ENCODE measurements around the gene PCDHB12.
"Not testable (repeated sequence)": the region's sequence is repeated elsewhere in the genome, so short reads cannot be mapped to it uniquely, and the experiment has no call there.

PCDHB12 gene

DNA sequence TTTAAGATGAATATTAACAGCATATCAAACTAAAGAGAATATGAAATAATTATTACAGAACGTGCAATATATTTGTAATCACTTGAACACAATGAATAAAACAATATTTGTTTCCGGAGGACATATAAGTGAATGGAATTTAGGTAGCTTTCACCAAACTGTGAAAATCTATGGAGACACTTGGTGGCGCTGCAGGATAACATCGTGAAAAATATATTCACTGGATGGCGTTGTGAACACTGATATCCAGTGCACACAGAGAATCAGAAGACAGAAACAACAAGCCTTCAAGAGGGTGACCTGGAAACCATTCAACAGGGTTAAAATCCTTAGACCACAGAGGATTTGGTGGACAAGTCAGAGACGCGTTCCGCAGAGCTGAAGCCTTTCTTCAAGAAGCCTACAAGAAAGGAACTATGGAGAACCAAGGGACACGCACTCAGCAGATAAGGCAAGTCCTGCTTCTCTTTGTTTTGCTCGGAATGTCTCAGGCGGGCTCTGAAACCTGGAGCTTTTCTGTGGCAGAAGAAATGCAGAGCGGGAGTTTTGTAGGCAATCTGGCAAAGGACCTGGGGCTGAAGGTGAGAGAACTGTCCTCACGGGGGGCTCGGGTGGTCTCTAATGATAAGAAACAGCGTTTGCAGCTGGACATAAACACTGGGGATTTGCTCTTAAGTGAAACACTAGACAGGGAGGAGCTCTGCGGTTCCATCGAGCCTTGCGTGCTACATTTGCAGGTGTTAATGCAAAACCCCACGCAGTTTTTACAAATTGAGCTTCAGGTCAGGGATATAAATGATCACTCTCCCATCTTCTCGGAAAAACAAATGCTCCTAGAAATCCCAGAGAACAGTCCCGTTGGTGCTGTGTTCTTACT lies 8.9 kb upstream of the PCDHB12 start, which contains the start of gene PCDHB11:
PCDHB11 (plus strand) TSS at position 269 of the 877 bp plus-strand sequence; CDS start at position 417, 148 bp downstream.
- DNase-seq (ENCODE audit: low read depth), result no peak
- H3K4me3 ChIP-seq (ENCODE audit: control insufficient read depth, low read depth, low read length), result no peak within 1 kb of the TSS
- TF ChIP-seq, protein P1, sequence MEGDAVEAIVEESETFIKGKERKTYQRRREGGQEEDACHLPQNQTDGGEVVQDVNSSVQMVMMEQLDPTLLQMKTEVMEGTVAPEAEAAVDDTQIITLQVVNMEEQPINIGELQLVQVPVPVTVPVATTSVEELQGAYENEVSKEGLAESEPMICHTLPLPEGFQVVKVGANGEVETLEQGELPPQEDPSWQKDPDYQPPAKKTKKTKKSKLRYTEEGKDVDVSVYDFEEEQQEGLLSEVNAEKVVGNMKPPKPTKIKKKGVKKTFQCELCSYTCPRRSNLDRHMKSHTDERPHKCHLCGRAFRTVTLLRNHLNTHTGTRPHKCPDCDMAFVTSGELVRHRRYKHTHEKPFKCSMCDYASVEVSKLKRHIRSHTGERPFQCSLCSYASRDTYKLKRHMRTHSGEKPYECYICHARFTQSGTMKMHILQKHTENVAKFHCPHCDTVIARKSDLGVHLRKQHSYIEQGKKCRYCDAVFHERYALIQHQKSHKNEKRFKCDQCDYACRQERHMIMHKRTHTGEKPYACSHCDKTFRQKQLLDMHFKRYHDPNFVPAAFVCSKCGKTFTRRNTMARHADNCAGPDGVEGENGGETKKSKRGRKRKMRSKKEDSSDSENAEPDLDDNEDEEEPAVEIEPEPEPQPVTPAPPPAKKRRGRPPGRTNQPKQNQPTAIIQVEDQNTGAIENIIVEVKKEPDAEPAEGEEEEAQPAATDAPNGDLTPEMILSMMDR (conservative IDR thresholded peaks at IDR 0.05; ENCODE audit: control insufficient read depth, insufficient read depth, low read depth, low read length), result no peak

DNA sequence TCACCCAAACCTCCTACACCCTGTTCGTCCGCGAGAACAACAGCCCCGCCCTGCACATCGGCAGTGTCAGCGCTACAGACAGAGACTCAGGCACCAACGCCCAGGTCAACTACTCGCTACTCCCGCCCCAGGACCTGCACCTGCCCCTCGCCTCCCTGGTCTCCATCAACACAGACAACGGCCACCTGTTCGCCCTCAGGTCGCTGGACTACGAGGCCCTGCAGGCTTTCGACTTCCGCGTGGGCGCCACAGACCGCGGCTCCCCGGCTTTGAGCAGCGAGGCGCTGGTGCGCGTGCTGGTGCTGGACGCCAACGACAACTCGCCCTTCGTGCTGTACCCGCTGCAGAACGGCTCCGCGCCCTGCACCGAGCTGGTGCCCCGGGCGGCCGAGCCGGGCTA lies 7.4 kb upstream of the PCDHB12 start:
- H3K4me3 ChIP-seq (ENCODE audit: control insufficient read depth, low read depth, low read length); DNase-seq (ENCODE audit: low read depth): not testable (repeated sequence)

DNA sequence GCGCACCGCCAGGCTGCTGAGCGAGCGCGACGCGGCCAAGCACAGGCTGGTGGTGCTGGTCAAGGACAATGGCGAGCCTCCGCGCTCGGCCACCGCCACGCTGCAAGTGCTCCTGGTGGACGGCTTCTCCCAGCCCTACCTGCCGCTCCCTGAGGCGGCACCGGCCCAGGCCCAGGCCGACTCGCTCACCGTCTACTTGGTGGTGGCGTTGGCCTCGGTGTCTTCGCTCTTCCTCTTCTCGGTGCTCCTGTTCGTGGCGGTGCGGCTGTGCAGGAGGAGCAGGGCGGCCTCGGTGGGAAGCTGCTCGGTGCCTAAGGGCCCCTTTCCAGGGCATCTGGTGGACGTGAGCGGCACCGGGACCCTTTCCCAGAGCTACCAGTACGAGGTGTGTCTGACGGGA lies 6.9 kb upstream of the PCDHB12 start:
- not testable (repeated sequence) for H3K4me3 ChIP-seq (ENCODE audit: control insufficient read depth, low read depth, low read length); DNase-seq (ENCODE audit: low read depth)

DNA sequence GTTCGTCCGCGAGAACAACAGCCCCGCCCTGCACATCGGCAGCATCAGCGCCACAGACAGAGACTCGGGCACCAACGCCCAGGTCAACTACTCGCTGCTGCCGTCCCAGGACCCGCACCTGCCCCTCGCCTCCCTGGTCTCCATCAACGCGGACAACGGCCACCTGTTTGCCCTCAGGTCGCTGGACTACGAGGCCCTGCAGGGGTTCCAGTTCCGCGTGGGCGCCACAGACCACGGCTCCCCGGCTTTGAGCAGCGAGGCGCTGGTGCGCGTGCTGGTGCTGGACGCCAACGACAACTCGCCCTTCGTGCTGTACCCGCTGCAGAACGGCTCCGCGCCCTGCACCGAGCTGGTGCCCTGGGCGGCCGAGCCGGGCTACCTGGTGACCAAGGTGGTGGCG lies 1.8 kb downstream of the PCDHB12 start:
- not testable (repeated sequence) for H3K4me3 ChIP-seq (ENCODE audit: control insufficient read depth, low read depth, low read length); DNase-seq (ENCODE audit: low read depth)

DNA sequence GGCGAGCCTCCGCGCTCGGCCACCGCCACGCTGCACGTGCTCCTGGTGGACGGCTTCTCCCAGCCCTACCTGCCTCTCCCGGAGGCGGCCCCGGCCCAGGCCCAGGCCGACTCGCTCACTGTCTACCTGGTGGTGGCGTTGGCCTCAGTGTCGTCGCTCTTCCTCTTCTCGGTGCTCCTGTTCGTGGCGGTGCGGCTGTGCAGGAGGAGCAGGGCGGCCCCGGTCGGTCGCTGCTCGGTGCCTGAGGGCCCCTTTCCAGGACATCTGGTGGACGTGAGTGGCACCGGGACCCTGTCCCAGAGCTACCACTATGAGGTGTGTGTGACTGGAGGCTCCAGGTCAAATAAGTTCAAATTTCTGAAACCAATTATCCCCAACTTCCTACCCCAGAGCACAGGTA lies 2.3 kb downstream of the PCDHB12 start:
- H3K4me3 ChIP-seq (ENCODE audit: control insufficient read depth, low read depth, low read length); DNase-seq (ENCODE audit: low read depth): not testable (repeated sequence)

DNA sequence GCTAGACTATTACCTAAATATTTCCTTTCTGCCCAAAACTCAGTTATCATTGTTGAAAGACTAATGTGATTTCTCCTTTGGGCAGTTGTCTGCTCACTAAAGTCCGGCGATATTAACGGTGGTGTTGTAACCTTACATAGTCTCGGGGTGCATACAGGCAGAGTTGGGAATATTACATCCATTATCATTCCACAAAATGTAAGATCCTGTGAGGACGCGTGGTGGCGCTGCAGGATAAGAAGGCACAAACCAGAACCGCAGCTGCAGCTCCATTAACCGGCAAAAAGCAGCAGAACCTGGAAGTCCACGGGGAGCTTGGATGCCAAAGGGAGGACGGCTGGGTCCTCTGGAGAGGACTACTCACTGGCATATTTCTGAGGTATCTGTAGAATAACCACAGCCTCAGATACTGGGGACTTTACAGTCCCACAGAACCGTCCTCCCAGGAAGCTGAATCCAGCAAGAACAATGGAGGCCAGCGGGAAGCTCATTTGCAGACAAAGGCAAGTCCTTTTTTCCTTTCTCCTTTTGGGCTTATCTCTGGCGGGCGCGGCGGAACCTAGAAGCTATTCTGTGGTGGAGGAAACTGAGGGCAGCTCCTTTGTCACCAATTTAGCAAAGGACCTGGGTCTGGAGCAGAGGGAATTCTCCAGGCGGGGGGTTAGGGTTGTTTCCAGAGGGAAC lies 5.3 kb downstream of the PCDHB12 start, which contains the start of gene PCDHB13:
PCDHB13 (plus strand) TSS at position 264 of the 684 bp plus-strand sequence; CDS start at position 469, 205 bp downstream.
- peak; percentile 15 for DNase-seq (ENCODE audit: low read depth)
- not testable (repeated sequence) for H3K4me3 ChIP-seq (ENCODE audit: control insufficient read depth, low read depth, low read length)

DNA sequence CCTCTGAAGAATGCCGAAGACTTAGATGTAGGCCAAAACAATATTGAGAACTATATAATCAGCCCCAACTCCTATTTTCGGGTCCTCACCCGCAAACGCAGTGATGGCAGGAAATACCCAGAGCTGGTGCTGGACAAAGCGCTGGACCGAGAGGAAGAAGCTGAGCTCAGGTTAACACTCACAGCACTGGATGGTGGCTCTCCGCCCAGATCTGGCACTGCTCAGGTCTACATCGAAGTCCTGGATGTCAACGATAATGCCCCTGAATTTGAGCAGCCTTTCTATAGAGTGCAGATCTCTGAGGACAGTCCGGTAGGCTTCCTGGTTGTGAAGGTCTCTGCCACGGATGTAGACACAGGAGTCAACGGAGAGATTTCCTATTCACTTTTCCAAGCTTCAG lies 6.1 kb downstream of the PCDHB12 start:
- DNase-seq (ENCODE audit: low read depth); H3K4me3 ChIP-seq (ENCODE audit: control insufficient read depth, low read depth, low read length): not testable (repeated sequence)

DNA sequence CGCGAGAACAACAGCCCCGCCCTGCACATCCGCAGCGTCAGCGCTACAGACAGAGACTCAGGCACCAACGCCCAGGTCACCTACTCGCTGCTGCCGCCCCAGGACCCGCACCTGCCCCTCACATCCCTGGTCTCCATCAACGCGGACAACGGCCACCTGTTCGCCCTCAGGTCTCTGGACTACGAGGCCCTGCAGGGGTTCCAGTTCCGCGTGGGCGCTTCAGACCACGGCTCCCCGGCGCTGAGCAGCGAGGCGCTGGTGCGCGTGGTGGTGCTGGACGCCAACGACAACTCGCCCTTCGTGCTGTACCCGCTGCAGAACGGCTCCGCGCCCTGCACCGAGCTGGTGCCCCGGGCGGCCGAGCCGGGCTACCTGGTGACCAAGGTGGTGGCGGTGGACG lies 7.0 kb downstream of the PCDHB12 start:
- not testable (repeated sequence) for DNase-seq (ENCODE audit: low read depth); H3K4me3 ChIP-seq (ENCODE audit: control insufficient read depth, low read depth, low read length)

DNA sequence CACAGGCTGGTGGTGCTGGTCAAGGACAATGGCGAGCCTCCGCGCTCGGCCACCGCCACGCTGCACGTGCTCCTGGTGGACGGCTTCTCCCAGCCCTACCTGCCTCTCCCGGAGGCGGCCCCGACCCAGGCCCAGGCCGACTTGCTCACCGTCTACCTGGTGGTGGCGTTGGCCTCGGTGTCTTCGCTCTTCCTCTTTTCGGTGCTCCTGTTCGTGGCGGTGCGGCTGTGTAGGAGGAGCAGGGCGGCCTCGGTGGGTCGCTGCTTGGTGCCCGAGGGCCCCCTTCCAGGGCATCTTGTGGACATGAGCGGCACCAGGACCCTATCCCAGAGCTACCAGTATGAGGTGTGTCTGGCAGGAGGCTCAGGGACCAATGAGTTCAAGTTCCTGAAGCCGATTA lies 7.5 kb downstream of the PCDHB12 start:
- H3K4me3 ChIP-seq (ENCODE audit: control insufficient read depth, low read depth, low read length); DNase-seq (ENCODE audit: low read depth): not testable (repeated sequence)

DNA sequence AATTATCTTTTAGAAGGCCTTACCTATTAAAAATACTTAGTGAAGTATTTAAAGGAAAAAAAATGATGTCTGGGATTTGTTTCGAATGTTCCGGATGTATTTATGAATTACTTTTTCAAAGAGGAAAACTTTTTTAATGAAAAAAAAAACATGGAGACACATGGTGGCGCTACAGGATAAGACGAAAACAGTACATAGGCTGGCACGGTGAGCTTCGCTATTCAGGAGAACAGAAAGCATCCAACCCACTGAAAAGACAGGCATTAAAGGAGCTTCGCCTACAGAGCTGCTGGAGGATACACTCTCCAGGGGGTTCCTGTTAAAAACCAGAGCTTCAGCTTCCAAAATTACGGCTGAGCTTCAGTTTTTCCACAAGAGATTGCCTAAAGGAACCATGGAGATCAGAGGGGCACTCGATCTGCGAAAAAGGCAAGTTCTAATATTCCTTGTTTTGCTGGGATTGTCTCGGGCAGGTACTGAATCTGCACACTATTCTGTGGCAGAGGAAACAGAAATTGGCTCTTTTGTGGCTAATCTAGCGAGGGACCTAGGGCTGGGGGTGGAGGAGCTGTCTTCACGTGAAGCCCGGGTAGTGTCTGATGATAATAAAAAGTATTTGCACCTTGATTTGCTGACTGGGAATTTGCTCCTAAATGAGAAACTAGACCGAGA lies 14.7 kb downstream of the PCDHB12 start, which contains the start of gene PCDHB14:
PCDHB14 (plus strand) TSS at position 232 of the 672 bp plus-strand sequence; CDS start at position 395, 163 bp downstream.
- TF ChIP-seq, protein P1 (conservative IDR thresholded peaks at IDR 0.05; ENCODE audit: control insufficient read depth, insufficient read depth, low read depth, low read length), result no peak
- peak; percentile 22 for DNase-seq (ENCODE audit: low read depth)
- no peak within 1 kb of the TSS for H3K4me3 ChIP-seq (ENCODE audit: control insufficient read depth, low read depth, low read length)

DNA sequence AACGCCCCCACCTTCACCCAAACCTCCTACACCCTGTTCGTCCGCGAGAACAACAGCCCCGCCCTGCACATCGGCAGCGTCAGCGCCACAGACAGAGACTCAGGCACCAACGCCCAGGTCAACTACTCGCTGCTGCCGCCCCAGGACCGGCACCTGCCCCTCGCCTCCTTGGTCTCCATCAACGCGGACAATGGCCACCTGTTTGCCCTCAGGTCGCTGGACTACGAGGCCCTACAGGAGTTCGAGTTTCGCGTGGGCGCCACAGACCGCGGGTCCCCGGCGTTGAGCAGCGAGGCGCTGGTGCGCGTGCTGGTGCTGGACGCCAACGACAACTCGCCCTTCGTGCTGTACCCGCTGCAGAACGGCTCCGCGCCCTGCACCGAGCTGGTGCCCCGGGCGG lies 16.3 kb downstream of the PCDHB12 start:
- H3K4me3 ChIP-seq (ENCODE audit: control insufficient read depth, low read depth, low read length); DNase-seq (ENCODE audit: low read depth): not testable (repeated sequence)

DNA sequence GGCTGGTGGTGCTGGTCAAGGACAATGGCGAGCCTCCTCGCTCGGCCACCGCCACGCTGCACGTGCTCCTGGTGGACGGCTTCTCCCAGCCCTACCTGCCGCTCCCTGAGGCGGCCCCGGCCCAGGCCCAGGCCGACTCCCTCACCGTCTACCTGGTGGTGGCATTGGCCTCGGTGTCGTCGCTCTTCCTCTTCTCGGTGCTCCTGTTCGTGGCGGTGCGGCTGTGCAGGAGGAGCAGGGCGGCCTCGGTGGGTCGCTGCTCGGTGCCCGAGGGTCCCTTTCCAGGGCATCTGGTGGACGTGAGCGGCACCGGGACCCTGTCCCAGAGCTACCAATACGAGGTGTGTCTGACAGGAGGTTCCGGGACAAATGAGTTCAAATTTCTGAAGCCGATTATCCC lies 16.9 kb downstream of the PCDHB12 start:
- DNase-seq (ENCODE audit: low read depth); H3K4me3 ChIP-seq (ENCODE audit: control insufficient read depth, low read depth, low read length): not testable (repeated sequence)

Data from fibroblast of mammary gland (primary cell).